GM19193 (cell line): ENCODE results near the gene MATK.

Experiments
- POLR2A ChIP-seq: IDR thresholded peaks from 4 replicates; pipeline ENCODE4 v1.6.1; 2011; ENCODE audit not compliant: insufficient read depth, insufficient read length; ENCODE audit errors: extremely low read depth

MATK gene

GRCh38 chr19:3807131-3807480 is 20.9 kb upstream of the MATK start:
- TF ChIP-seq POLR2A, result no peak

- TF ChIP-seq POLR2A, result no peak
These were observed 19.7 kb upstream of the MATK start for GRCh38 chr19:3805859-3806258.

- TF ChIP-seq POLR2A, result no peak
These were observed 18.2 kb upstream of the MATK start for GRCh38 chr19:3804429-3804828.

GRCh38 chr19:3803986-3804385 is 17.8 kb upstream of the MATK start:
- TF ChIP-seq POLR2A, result no peak

- no peak for TF ChIP-seq POLR2A
These were observed 17.1 kb upstream of the MATK start for GRCh38 chr19:3803114-3803888.

- no peak for TF ChIP-seq POLR2A
These were observed 15.4 kb upstream of the MATK start for GRCh38 chr19:3801412-3802096.

- TF ChIP-seq POLR2A, result no peak
These were observed 14.8 kb upstream of the MATK start for GRCh38 chr19:3800996-3801395.

- no peak for TF ChIP-seq POLR2A
These were observed 12.0 kb upstream of the MATK start for GRCh38 chr19:3798137-3798536.

GRCh38 chr19:3796358-3796757 is 10.2 kb upstream of the MATK start:
- TF ChIP-seq POLR2A, result no peak

- TF ChIP-seq POLR2A, result no peak
These were observed 7.6 kb upstream of the MATK start for GRCh38 chr19:3793799-3794198.

- no peak for TF ChIP-seq POLR2A
These were observed 5.9 kb upstream of the MATK start for GRCh38 chr19:3792114-3792513.

- no peak for TF ChIP-seq POLR2A
These were observed 4.8 kb upstream of the MATK start for GRCh38 chr19:3790941-3791340.

GRCh38 chr19:3790209-3790734 is 4.1 kb upstream of the MATK start:
- TF ChIP-seq POLR2A, result no peak

- TF ChIP-seq POLR2A, result no peak
These were observed 3.0 kb upstream of the MATK start for GRCh38 chr19:3788996-3789778.

GRCh38 chr19:3785451-3785937 is 687 bp downstream of the MATK start:
- TF ChIP-seq POLR2A, result no peak
